Measurements from ENCODE around the gene KSR2.

KSR2 gene

DNA sequence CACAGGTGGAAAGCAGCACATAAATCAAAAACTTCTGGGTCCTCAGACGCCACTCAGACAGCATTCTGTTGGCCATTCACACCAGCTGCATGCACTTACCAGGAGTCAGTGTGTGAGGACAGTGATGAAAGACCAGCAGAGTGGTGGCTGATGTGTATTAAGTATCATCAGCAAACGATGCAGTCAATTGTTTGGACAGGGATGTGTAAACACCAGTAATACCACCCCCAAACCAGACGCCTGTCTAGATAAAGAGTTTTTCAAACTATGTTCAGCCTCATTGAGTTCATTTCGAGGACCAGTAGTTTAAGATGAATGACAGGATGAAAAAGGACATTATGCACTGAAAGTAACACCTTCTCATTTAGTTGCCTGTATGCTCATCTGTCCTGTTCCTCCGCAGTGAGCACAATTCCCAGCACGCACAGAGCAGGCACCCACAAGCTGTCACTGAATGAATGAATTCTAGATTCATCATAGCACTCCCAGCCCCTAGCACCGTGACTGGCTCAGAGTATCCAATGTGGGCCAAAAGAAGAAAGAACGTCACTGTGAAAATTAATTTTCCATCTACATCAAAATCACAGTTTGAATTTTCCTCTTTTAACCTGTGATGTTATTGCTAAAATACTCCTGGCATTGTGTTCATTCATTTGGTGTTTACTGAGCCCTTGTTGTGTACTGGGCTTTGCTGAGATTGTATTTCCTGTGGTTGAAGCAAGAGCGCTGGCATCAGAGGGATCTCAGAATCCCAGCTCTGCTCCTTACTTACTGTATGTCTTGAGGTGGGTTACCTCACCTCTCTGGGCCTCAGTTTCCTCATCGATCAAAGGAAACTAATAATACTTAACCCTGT is 482.6 kb downstream of the KSR2 start:
- ATAC-seq: no peak

DNA sequence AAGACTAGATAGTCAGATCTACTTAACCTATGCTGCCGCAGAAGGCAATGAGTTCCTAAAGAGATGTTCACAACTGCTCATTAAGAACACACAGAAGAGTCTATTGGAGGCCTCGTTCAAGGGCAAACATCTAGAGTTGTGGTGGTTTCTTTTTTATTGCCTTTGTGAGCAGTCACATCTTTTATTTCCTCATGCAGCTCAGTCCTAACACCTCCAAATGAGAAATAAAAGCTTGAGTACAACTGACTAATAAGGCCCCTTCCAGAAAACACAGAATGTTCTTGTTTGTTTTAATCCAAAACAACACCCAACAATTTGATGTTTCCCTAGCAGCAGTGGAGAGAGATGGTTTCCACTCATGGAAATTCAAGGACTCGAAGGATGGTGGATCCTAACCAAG is 483.9 kb downstream of the KSR2 start:
- no peak for ATAC-seq

DNA sequence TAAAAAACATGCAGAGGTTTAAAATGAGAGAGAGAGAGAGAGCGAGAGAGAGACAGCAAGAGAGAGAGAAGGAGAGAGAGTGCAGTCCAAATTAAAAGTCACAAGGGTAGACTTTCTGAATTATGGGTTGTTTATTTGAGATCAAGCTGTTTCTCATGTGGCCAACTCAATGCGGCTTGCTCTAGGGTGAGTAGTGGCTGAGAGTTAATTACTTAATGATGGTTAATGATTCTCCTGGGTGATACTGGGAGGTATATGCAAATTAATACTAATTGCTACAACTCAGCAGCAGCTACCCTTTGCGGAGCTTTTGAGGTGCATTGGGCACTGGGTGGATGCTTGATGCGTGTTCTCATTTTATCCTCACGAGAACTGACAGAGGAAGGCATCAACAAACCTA is 485.3 kb downstream of the KSR2 start:
- no peak for ATAC-seq

DNA sequence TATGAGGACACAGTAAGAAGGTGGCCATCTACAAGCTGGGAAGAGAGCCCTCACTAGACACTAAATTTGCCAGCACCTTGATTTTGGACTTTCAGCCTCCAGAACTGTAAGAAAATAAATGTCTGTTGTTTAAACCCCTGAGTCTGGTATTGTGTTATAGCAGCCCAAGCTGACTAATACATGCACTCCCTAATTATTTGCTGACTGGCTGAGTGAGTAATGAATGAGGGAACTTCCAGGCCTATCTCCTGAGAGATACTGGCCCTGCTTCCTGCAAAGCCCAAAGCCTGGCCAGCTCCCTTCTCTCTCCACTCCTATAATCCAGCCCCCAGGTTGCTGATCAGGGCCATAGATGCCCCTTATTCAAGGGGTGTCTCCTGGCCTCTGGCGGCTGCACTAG is 487.3 kb downstream of the KSR2 start:
- ATAC-seq: no peak

DNA sequence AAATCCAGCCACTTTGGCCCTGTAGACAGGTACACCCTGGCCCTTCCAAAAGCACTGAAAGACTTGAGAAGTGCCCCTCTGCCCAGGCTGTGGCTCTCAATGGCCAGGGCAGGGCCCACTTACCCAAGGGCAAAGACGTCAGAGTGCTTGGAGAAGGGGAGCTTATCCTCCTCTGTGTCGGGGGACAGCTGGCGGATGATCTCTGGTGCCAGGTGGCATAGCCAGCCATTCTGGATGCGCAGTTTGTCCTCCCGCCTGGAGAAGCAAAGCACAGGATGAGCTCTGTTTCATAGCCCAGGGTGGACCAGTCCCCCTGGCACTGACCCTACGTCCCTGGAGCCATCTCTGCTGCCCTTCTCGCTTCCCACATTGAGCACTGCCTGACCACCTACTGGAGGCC is 492.4 kb downstream of the KSR2 start:
- no peak for ATAC-seq

DNA sequence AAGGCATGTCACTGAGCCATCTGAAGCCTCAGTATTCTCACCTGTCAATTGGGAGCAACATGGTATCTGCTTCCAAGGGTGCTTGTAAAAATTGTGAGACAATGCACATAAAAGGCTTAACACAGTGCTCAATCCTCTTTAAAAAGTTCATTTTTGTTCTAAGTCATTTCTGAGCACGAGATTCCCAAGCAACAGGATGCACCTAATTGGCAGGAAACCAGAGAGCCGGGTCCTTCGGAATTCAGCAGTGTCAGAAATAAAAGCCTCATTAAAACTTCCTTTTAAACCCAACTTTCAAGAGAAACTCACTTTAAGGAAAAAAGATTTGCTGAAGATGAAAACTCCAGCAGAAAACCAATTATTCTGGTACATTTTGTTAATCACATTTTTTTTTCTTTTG is 494.9 kb downstream of the KSR2 start:
- ATAC-seq: no peak

DNA sequence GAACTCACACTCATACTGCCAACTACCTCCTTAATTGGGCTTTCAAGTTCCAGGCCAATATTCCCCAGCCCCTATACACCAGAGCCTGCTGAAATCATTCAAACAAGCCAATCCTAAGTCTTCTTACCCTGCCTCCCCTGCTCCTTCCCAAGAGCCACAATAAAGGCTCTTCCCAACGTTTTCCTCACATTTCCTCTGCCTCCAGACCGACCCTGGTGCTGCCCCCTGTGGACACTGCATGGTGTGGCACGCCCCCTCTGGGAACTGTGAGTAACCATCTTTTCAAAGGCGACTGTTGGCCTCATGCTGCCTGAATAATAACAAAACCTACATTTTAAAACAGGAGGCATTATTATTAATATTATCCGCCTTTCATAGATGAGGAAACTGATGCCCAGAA is 495.8 kb downstream of the KSR2 start:
- ATAC-seq: no peak

DNA sequence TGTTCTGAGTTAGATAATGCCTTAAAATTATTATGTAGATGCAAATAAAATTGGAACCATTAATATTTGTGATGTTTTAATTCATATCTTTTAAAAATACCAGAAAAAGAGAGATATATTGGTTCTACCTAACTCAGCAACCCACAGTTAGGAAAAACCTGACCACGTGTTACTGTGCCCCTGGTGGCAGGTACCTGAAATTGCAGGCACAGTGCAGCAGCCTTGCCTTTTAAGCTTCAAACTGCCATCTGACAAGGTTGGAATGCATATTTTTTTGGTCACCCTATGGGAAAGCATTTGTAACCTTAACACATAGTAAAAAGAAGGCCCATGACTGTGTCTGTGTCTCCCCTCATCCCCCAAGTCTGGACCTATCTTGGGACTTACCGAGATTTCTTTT is 498.0 kb downstream of the KSR2 start:
- no peak for ATAC-seq

DNA sequence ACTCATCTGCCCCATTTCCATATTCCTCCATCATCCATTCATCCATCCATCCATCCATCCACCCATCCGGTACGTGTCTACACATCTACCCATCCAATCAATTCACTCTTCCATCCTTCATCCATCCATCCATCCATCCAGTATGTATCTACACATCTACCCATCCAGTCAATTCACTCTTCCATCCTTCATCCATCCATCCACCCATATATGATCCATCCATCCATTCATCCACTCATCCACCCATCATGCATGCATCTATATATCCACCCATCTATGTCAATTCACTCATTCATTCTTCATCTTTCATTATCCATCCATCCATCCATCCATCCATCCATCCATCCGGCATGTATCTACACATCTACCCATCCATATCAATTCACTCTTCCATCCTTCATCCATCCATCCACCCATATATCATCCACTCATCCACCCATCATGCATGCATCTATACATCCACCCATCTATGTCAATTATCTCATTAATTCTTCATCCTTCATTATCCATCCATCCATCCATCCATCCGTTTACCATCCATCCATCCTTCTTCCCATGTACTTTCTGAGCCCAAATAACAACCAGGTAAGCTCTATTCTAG is 498.8 kb downstream of the KSR2 start:
- ATAC-seq: no peak

DNA sequence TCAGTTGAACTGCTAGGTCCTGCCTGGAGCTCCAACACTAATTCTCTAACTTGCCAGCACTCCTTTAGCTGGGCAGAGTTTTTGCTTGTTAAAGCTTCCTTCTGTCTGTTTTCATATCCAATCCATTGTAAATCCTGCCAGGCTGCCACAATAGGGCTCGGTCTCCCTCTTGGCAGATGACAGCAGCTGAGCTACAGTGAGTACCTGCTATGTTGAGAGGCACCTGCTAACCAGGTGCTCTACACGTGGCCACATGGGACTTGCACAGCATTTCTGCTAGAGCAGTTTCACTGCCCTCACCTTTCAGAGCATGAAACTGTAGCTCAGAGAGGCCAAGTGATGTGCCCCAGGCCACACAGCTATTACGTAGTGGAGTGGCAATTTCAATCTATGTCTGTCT is 500.8 kb downstream of the KSR2 start:
- ATAC-seq: no peak

DNA sequence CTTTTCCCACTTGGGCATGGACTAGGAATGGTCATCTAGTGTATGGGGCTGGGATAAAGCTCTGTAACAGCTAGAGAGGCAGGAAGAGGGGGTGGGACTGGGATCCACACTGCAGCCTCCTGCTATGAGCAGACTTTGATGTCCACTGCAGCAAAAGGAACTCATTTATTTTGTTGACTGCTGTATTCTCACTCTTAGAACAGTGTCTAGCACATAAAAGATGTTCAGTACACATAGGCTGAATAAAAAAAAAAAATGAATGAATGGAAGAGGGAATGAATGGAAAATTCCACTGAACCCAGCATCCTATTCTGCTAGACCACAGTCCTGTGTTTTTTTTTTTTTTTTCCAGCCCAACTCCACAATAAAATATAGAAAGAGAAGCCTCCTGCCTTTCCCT is 501.2 kb downstream of the KSR2 start:
- no peak for ATAC-seq

DNA sequence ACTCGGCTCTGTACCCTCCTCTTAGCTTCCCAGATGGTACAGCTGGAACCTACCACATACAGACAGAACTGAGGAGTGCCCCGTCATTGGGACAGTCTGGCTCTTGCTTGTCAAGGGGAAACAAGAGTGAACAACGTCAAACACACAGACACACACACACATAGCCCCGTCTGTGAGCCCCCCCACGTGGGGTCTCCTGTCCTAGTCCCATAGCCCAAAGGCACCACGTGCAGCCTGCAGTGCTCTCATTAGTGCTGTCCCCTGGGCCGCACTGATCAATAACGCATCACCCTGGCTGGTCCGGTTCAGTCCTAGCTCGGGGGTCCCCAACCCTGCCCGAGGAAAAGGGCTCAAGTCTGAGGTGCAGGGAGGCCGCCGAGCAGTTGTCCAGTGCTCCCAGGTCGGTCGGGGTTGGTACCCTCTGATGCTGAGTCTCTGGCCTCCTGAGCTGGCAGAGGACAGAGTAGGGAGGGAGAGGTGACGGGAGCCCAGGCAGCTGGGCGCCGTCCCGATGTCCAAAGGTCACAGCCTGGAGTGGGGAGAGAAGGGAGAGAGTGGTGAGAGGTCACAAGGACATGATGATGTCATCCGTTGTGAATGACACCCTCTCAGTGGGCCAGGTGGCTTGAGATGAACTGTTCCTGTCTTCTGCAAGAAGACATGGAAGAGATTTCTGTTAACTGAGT is 502.0 kb downstream of the KSR2 start:
- ATAC-seq: peak in 1 of 2 donors; percentile 13

DNA sequence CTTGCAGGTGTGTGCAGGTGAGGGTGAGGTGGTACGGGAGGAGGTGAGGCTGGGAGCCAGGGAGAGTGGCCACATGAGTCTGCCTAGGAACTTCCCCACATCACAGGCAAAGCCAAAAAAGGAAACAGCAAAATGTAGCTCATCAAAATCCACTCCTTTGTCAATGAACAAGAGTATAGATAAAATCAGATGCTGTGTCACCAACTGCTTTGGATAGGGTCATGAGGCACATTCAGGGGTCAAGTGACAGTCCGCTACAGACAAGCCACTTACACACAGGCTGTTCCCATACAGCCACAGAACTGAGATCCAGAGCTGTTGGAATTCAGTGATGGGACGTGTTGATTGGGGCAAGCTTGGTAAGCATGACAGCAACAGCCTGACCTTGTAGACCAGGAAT is 507.1 kb downstream of the KSR2 start:
- ATAC-seq: no peak

DNA sequence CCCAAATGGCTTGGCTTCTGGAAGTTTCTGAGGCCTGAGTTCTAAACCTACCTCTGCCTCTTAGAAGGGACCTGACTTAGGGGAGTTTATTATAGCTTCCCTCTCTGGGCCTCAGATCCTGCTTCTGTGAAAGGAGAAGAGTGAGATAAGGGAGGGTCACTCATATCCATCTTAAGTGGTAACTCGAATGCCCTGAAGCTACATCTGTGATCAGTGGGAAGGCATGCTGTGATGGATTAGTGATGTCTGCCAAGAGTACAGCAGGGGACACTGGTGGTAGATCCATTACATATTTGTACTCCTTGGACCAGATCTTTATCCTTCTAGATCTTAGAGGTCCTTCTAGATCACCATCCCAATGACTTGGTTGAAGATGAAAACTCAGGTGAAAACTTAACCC is 509.6 kb downstream of the KSR2 start:
- ATAC-seq: no peak

DNA sequence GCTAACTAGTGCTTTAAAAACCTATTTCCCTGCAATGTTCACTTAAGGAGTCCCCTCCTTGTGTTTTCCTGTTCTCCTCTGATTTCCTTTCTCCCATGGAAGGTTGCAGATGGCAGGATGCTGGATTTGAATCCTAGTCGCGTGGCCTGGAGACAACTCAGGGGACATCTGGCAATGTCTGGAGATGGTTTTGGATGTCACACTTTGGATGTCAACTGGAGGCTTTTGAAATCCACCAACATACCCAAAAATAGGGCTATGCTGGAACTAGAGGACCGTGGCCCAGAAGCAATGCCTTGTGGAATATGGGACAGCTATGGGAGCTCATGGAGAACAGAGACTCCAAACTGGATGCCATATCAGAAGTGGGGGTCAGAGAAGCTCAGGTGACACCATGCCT is 511.6 kb downstream of the KSR2 start:
- no peak for ATAC-seq

DNA sequence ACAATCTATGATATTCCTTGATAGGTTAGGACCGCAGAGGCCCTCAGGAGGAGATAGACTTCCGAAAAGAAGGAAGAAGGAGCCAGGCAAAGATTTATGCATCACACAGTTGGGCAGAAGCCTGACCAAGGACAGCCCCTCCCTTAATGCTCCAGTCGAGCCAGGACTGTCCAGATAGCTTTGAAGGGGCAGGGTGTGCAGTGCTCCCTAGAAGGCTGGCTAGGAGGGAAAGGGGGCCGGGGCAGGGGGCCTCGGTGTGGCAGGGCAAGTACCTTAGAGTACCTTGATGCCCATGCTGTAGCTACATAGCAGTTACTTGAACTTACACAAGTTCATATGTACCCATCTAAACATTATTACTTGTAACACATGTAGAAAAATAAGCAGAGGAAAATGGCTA is 512.7 kb downstream of the KSR2 start:
- ATAC-seq: no peak

DNA sequence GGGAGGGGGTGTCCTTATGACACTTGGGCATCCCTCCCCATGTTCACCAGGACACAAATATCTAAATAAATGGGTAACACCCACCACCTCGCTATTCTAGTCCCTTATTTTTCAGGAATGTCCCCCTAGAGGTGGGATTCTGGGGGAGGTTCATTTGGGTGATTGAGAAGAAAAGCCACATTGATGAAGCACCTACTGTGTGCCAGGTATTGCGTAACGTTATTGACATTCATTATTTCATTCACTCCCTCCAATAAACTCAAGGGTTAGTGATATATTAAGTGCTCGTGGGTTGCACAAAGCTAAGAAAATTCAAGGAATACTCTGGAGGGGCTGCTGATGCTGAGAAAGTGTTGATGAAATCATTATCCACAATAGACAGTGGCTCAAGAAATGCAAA is 514.8 kb downstream of the KSR2 start:
- no peak for ATAC-seq

DNA sequence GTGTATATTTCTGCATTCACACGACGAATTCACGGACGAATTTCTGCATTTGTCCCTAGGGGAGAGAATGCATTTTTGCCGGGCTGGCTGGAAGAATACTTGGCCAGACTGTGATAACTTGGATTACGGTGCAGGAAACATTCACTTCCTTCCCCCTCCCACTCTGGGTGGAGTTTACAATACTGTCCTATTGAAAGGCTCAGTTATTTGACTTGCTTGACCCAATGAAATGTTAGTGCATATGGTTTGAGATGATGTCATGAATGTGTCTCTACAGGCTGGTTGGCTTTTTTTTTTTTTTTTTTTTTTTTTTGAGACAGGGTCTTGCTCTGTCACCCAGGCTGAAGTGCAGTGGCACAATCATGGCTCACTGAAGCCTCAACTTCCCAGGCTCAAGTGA is 516.7 kb downstream of the KSR2 start:
- ATAC-seq: no peak

DNA sequence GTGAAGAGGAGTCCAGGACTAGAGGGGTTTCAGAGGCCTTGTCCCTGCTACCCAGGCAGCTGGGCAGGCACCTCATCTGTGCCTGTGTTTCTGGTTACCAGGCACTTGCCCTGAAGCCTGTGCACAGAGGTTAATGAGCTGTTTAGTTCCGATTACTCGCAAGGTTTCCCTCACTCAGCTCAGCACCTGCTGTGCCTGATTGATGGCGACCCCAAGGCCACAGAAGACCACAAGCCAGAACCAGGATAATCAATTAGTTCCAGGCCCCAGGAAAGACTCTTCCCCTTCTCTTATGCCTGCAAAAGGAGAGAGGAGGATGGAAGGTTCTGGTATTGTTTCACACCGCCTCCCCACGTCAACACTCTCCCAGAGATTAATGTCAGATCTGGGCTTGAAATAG is 518.6 kb downstream of the KSR2 start:
- no peak for ATAC-seq

DNA sequence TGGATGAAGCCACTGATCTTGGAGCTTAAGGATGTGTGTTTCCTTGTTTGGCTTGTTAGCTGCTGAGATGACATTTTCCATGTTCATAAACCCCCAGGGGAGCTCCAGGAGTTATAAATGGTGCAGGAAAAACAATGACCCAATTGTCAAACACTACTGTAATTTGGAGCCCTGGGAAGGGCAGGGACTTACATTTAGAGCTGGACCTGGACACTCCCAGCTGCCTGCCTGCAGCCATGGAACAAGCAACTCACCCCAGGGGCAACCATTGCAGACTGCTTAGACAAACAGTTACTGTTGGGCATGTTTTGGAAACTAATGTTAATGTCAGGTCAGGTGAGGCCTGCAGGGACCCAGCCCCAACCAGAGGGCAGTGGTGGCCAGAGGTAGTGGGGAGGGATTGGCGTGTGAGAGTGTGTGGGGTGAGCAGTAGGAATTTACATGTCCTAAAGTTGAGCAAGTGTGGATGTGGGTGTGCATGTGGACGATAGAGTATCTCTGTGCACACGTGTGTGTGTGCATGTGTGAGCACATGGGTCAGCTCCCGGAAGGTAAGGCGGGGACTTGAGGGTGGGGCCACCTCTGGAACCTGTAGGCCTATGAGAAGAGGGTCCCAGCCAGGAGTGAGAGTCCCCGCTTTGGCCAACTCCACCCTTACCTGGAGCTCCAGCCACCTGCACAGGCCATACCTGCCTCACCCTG is 521.0 kb downstream of the KSR2 start:
- no peak for ATAC-seq

DNA sequence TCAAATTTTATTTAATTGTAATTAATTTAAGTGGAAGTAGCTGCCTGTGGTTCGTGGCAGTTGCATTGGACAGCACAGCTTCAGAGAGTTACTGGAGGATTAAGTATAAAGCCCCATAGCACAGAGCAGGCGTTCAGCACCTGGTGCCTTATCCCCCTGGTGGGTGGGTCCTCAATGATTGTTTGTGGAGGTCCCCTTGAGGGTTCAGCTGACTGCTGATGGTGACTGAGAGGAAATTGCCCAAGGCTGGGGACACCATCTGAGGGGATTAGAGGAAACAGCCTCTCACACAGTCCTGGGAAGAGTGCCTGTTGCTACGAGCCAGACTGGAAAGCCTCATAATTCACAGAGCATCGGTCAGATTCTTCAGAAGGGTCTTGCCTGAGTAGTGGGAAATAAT is 524.0 kb downstream of the KSR2 start:
- no peak for ATAC-seq

DNA sequence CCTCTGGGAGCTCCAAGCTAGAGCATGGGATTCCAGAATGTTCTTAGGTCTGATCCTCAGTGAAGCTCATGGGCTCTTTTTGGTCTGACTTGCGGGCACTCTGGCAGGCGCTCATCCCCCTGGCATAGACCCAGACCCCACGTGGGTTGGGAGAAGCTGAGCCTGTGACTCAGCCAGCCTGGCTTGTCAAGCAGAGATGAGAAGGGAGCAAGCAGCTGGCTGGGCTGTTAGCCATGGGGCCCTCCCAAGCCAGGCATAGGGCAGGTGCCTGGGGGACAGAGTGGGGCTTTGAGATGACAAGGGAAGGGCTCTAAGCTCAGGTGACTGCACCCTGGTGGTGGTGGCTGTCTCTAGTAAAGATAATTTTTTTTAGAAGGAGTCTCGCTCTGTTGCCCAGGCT is 527.0 kb downstream of the KSR2 start:
- no peak for ATAC-seq

DNA sequence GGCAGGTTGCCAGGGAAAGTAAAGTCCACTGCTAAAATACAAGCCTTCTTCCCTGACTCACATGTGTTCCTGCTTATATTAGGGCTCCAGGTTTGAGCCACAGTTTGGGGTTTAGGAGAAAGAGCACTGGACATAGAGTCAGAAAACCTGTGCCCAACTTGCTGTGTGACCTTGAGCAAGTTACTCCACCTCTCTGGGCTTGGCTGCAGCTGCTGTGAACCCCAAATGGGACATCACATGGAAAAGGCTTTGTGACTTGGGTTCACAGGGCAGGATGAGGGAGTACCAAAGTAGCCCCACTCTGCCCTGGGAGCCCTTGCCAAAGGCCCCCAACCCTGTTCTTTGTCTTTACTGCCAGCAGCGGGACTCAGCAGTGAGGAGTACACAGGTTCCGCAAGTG is 528.4 kb downstream of the KSR2 start:
- ATAC-seq: no peak

Data from activated CD4-positive, CD25-positive, alpha-beta regulatory T cell treated with anti-CD3 and anti-CD28 coated beads, Interleukin-2, amount 50 U/mL, for 24 hours (primary cell).